MG63 (cell line): ENCODE data around the gene S100A12. TPM values are rescaled to one million over a fixed set of nuclear protein-coding genes. Genes with fewer than 3 reads are reported as not detected.

Source experiments
- DNase-seq: peaks from one replicate; pipeline ENCODE4 v3.0.0-alpha.2; 2020
- H3K27me3 ChIP-seq: fragments of 250-450 bp; sonication (Bioruptor Pico); 2 replicates; pipeline ENCODE4 v1.5.1; 2020; ENCODE audit warnings: mild to moderate bottlenecking, moderate library complexity
- H3K36me3 ChIP-seq: fragments of 250-450 bp; sonication (Bioruptor Pico); 2 replicates; pipeline ENCODE4 v1.5.1; 2020; ENCODE audit warnings: mild to moderate bottlenecking, moderate library complexity
- H3K4me3 ChIP-seq: fragments of 250-450 bp; sonication (Bioruptor Pico); 2 replicates; pipeline ENCODE4 v1.5.1; 2020; ENCODE audit warnings: mild to moderate bottlenecking, moderate library complexity
- H3K9me3 ChIP-seq: fragments of 250-450 bp; sonication (Bioruptor Pico); 2 replicates; pipeline ENCODE4 v1.5.1; 2020; ENCODE audit warnings: mild to moderate bottlenecking, moderate library complexity
- total RNA-seq: library from RNA; depleted of rRNA; stranded (reverse); fragments of >200 nt; shearing (Covaris generic); gene quantifications from 2 replicates; pipeline ENCODE4 v1.2.3, GENCODE V29; 2014; ENCODE audit warnings: low replicate concordance; rRNA removed

The S100A12 gene
- total RNA-seq, 1 experiment from 2014 or later = not detected

- peaks cover 21% of the 10 kb centered on the region; the same call in 1 of the 2 replicates for H3K27me3 ChIP-seq
- H3K36me3 ChIP-seq = no peaks in the 10 kb centered on the region
- peaks cover 2% of the 10 kb centered on the region; the same call in 1 of the 2 replicates for H3K9me3 ChIP-seq
- no peak for DNase-seq
- no peak overlapping the region for H3K4me3 ChIP-seq
These were observed 37.2 kb downstream of the S100A12 start for GRCh38 chr1:153337980-153338853.

- Histone ChIP-seq H3K27me3 (peaks cover 16% of the 10 kb centered on the region; the same call in 1 of the 2 replicates), H3K4me3 (no peak overlapping the region), H3K36me3 (no peaks in the 10 kb centered on the region), H3K9me3 (peaks cover 4% of the 10 kb centered on the region)
- DNase-seq = no peak
These were observed 38.8 kb downstream of the S100A12 start for GRCh38 chr1:153336650-153337049.

- Histone ChIP-seq H3K27me3 (peaks cover 4% of the 10 kb centered on the region; the same call in 1 of the 2 replicates), H3K9me3 (peaks cover 9% of the 10 kb centered on the region), H3K4me3 (no peak overlapping the region), H3K36me3 (no peaks in the 10 kb centered on the region)
- no peak for DNase-seq
These were observed 41.5 kb downstream of the S100A12 start for GRCh38 chr1:153333902-153334301.

GRCh38 chr1:153324912-153325311 is 50.5 kb downstream of the S100A12 start:
- H3K9me3 ChIP-seq = no peaks in the 10 kb centered on the region
- DNase-seq = no peak
- no peaks in the 10 kb centered on the region for H3K36me3 ChIP-seq
- H3K27me3 ChIP-seq = peaks cover 2% of the 10 kb centered on the region; the same call in 1 of the 2 replicates
- no peak overlapping the region for H3K4me3 ChIP-seq

Other genes with a start within 250 kb of the S100A12 start
- not detected in 2 replicates for gene SPRR2G, start 224.7 kb downstream of the S100A12 start, total RNA-seq
- gene LELP1, start 172.2 kb downstream of the S100A12 start, total RNA-seq = not detected in 2 replicates
- gene PRR9, start 158.0 kb downstream of the S100A12 start, total RNA-seq = 0.07 and 1.0 TPM in 2 replicates
- not detected in 2 replicates for gene LORICRIN, start 115.9 kb downstream of the S100A12 start, total RNA-seq
- not detected in 2 replicates for gene PGLYRP3, start 62.7 kb downstream of the S100A12 start, total RNA-seq
- not detected in 2 replicates for gene PGLYRP4, start 26.8 kb downstream of the S100A12 start, total RNA-seq
- gene S100A9, start 17.8 kb downstream of the S100A12 start, total RNA-seq = not detected in 2 replicates
- not detected in 2 replicates for gene S100A8, start 15.5 kb upstream of the S100A12 start, total RNA-seq
- gene S100A7A, start 40.9 kb upstream of the S100A12 start, total RNA-seq = not detected in 2 replicates
- gene S100A7, start 85.0 kb upstream of the S100A12 start, total RNA-seq = not detected in 2 replicates
- gene S100A6, start 160.4 kb upstream of the S100A12 start, total RNA-seq = 474 and 904 TPM in 2 replicates
- gene S100A5, start 165.3 kb upstream of the S100A12 start, total RNA-seq = not detected in 2 replicates
- gene S100A4, start 170.2 kb upstream of the S100A12 start, total RNA-seq = 438 and 702 TPM in 2 replicates
- gene S100A3, start 173.6 kb upstream of the S100A12 start, total RNA-seq = 0.81 and 3.4 TPM in 2 replicates
- 29.6 and 34.8 TPM in 2 replicates for gene S100A2, start 190.2 kb upstream of the S100A12 start, total RNA-seq
- 315 and 318 TPM in 2 replicates for gene S100A16, start 237.5 kb upstream of the S100A12 start, total RNA-seq
- 1.3 TPM in 1 of 2 replicates, not detected in the other for gene S100A14, start 240.7 kb upstream of the S100A12 start, total RNA-seq